ENCODE measurements around the gene OR9G1. TPM values are rescaled to one million over a fixed set of nuclear protein-coding genes. Genes with fewer than 3 reads are reported as not detected.

Gene OR9G1
- total and polyA plus RNA-seq, 2 of the 13 experiments (the other 11 are each of a cell fraction or from before 2014, with no cell fraction given): not detected

DNA sequence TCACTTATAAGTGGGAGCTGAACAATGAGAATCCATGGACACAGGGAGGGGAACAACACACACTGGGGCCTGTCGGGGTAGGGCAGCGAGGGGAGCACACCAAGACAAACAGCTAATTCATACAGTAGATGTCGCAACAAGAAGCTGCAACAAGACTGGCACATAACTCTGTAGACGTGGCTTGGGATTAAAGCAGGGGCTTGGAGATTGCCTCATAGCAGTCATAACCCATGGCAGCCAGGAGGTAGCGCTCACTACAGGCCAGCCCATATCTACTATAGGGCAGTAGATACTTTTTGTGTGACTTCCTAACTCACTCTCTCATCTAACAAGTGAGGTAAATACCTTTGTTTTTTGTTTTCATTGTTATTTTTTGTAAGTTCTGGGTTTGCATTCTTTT, 51.3 kb downstream of the OR9G1 start (continued):
- TF ChIP-seq, protein P1, sequence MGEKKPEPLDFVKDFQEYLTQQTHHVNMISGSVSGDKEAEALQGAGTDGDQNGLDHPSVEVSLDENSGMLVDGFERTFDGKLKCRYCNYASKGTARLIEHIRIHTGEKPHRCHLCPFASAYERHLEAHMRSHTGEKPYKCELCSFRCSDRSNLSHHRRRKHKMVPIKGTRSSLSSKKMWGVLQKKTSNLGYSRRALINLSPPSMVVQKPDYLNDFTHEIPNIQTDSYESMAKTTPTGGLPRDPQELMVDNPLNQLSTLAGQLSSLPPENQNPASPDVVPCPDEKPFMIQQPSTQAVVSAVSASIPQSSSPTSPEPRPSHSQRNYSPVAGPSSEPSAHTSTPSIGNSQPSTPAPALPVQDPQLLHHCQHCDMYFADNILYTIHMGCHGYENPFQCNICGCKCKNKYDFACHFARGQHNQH (CRISPR knock-in tag; IDR thresholded peaks at IDR 0.05): no peak
- TF ChIP-seq ZNF598 (CRISPR knock-in tag; IDR thresholded peaks at IDR 0.05; ENCODE audit: borderline replicate concordance) (no peak), KLF15 (CRISPR knock-in tag; IDR thresholded peaks at IDR 0.05; ENCODE audit: borderline replicate concordance) (no peak)

DNA sequence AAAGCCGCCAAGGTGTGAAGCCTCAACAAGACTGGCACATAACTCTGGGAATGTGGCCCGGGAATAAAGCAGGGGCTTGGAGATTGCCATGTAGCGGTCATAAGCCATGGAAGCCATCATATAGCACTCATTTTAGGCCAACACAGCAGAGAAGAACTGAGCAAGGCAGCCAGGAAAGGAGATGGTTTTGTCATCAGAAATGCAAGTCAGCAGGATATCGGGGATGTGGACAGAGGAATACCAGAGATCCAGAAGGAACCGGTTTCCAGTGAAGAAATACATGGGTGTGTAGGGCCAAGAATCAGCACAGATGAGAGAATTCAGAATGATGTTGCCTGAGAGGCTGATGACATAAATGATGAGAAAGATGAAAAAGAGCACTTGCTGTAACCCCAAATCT, 52.6 kb downstream of the OR9G1 start:
- Histone ChIP-seq H3K4me1 (ENCODE audit: insufficient read depth, low read length) (no peaks in the 10 kb centered on the region), H3K79me2 (ENCODE audit: insufficient read depth, low read length) (no peaks in the 10 kb centered on the region), H4K20me1 (ENCODE audit: insufficient read depth, low read length) (no peaks in the 10 kb centered on the region), H3K9ac (ENCODE audit: insufficient read depth, low read depth, low read length) (no peak overlapping the region), H2AFZ (ENCODE audit: low read length) (no peak overlapping the region), H3K9me3 (ENCODE audit: low read length) (no peaks in the 10 kb centered on the region), H3K27me3 (ENCODE audit: control insufficient read depth in 1 of 2, insufficient read depth in 2 of 2, low read length in 2 of 2) (no peaks in the 10 kb centered on the region), H3K27ac (ENCODE audit: extremely low read length, insufficient read depth, low read length) (no peak overlapping the region), H3K36me3 (replicated peaks in 1 of 2; ENCODE audit: control insufficient read depth in 1 of 2, insufficient read depth in 2 of 2, low read length in 2 of 2) (no peaks in the 10 kb centered on the region), H3K4me3 (replicated peaks in 1 of 3; ENCODE audit: insufficient read depth in 1 of 3, low read depth in 2 of 3, low read length in 3 of 3) (no peak overlapping the region), H3K4me2 (ENCODE audit: low read depth, low read length) (no peak overlapping the region)
- no TSS peak for BruUV-seq (replicated peaks)
- intact Hi-C loops (cut with micrococcal nuclease; ENCODE audit: unreplicated experiment): no loop called here
- no peak for ATAC-seq
- no peak for DNase-seq (ENCODE audit: low spot score)
- ChIA-PET POLR2A (no interaction called here), CTCF (ENCODE audit: low intra/inter-chr PET ratio, low total read pairs) (no interaction called here)
- TF ChIP-seq, protein P2, sequence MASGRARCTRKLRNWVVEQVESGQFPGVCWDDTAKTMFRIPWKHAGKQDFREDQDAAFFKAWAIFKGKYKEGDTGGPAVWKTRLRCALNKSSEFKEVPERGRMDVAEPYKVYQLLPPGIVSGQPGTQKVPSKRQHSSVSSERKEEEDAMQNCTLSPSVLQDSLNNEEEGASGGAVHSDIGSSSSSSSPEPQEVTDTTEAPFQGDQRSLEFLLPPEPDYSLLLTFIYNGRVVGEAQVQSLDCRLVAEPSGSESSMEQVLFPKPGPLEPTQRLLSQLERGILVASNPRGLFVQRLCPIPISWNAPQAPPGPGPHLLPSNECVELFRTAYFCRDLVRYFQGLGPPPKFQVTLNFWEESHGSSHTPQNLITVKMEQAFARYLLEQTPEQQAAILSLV (CRISPR knock-in tag; IDR thresholded peaks at IDR 0.05; ENCODE audit: borderline replicate concordance): no peak
- TF ChIP-seq MAFK (conservative IDR thresholded peaks at IDR 0.05 in 1 of 2, IDR thresholded peaks at IDR 0.05 in 1 of 2; ENCODE audit: low read length in 2 of 2): peak in 1 of 2 experiments; percentile 57; a peak in 3 of 4 replicates
- in situ Hi-C loops (cut with HindIII; ENCODE audit: extremely low pct_ligation_motif_present, low pct_unique_long_range_greater_than_20kb): no loop called here
- 3% methylated on average over 5 of the region's 5 CpGs for WGBS (ENCODE audit: low lambda C conversion rate)
- no peak for FAIRE-seq

Small RNAs within 50 kb of the gene (microRNA-seq; reads per million reads assigned to microRNA genes)
- gene MIR6128: not detected

Small RNAs within 50 kb of the gene (small RNA-seq; reads per million reads assigned to genes)
- gene AP001803.1 (ENCODE audit: insufficient read depth in 2 of 3, insufficient read length in 3 of 3, low read depth in 2 of 3, low replicate concordance in 1 of 3) (0 reads per million in 3 experiments), gene AP004245.1 (ENCODE audit: insufficient read depth in 2 of 3, insufficient read length in 3 of 3, low read depth in 2 of 3, low replicate concordance in 1 of 3) (0 reads per million in 3 experiments), gene MIR6128 (ENCODE audit: insufficient read depth in 2 of 3, insufficient read length in 3 of 3, low read depth in 2 of 3, low replicate concordance in 1 of 3) (0 reads per million in 3 experiments)

Other genes with a start within 250 kb of the OR9G1 start
- not detected in 2 replicates for gene OR5M3, start 225.7 kb upstream of the OR9G1 start, total RNA-seq (2016; rRNA removed; fragmentation: Illumina TruSeq; extraction: Trizol)
- not detected in 2 replicates for gene OR5M3, start 225.7 kb upstream of the OR9G1 start, polyA plus RNA-seq (2011; rRNA removed)
- not detected in 2 replicates for gene OR5M8, start 207.7 kb upstream of the OR9G1 start, total RNA-seq (2016; rRNA removed; fragmentation: Illumina TruSeq; extraction: Trizol)
- not detected in 2 replicates for gene OR5M8, start 207.7 kb upstream of the OR9G1 start, polyA plus RNA-seq (2011; rRNA removed)
- gene OR5M11, start 155.8 kb upstream of the OR9G1 start, total RNA-seq (2016; rRNA removed; fragmentation: Illumina TruSeq; extraction: Trizol): not detected in 2 replicates
- gene OR5M11, start 155.8 kb upstream of the OR9G1 start, polyA plus RNA-seq (2011; rRNA removed): not detected in 2 replicates
- not detected in 2 replicates for gene OR5M10, start 121.4 kb upstream of the OR9G1 start, total RNA-seq (2016; rRNA removed; fragmentation: Illumina TruSeq; extraction: Trizol)
- gene OR5M10, start 121.4 kb upstream of the OR9G1 start, polyA plus RNA-seq (2011; rRNA removed): not detected in 2 replicates
- gene OR5M1, start 84.2 kb upstream of the OR9G1 start, total RNA-seq (2016; rRNA removed; fragmentation: Illumina TruSeq; extraction: Trizol): not detected in 2 replicates
- gene OR5M1, start 84.2 kb upstream of the OR9G1 start, polyA plus RNA-seq (2011; rRNA removed): not detected in 2 replicates
- gene OR5AP2, start 56.7 kb upstream of the OR9G1 start, total RNA-seq (2016; rRNA removed; fragmentation: Illumina TruSeq; extraction: Trizol): not detected in 2 replicates
- not detected in 2 replicates for gene OR5AP2, start 56.7 kb upstream of the OR9G1 start, polyA plus RNA-seq (2011; rRNA removed)
- gene OR5AR1, start 35.4 kb upstream of the OR9G1 start, total RNA-seq (2016; rRNA removed; fragmentation: Illumina TruSeq; extraction: Trizol): not detected in 2 replicates
- gene OR5AR1, start 35.4 kb upstream of the OR9G1 start, polyA plus RNA-seq (2011; rRNA removed): not detected in 2 replicates
- not detected in 2 replicates for gene OR9G4, start 49.6 kb downstream of the OR9G1 start, total RNA-seq (2016; rRNA removed; fragmentation: Illumina TruSeq; extraction: Trizol)
- not detected in 2 replicates for gene OR9G4, start 49.6 kb downstream of the OR9G1 start, polyA plus RNA-seq (2011; rRNA removed)

Measured in HepG2 (cell line).